Measurements from ENCODE around the gene GRK5. TPM values are rescaled to one million over a fixed set of nuclear protein-coding genes. Genes with fewer than 3 reads are reported as not detected.

The GRK5 gene
- total RNA-seq, 1 experiment from 2014 or later, result 1.2 TPM

DNA sequence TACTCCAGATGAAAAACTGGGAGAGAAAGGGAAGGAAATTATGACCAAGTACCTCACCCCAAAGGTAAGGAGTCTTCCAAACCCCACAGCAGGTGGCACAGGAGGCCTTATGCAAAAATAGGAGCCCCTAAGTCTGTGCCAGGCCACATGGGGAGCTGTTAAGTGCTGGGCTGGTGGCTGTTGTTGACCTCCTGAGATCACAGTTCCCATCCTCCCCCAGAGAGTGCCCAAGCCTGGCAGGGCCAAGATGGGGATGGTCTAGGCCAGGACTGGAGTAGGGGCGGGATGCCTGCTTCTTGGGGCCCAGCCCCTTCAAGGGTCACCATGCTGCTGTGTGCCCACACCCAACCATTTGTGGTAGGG lies 189.3 kb downstream of the GRK5 start:
- Histone ChIP-seq H3K79me1 (ENCODE audit: insufficient read depth, low read depth, low read length, poor library complexity, severe bottlenecking) (no peaks in the 10 kb centered on the region), H3K79me2 (ENCODE audit: insufficient read depth, low read length) (no peaks in the 10 kb centered on the region), H2AK5ac (ENCODE audit: insufficient read length, low read length) (no peak overlapping the region), H4K20me1 (ENCODE audit: control insufficient read depth, insufficient read depth, insufficient read length) (peaks cover 2% of the 10 kb centered on the region), H3K14ac (ENCODE audit: insufficient read depth, low read length) (no peak overlapping the region), H3K56ac (ENCODE audit: insufficient read length, low read depth, low read length) (no peak overlapping the region), H3K9ac (ENCODE audit: extremely low read depth, insufficient read length, low read length) (no peak overlapping the region), H4K91ac (ENCODE audit: insufficient read length, low read depth, low read length) (no peak overlapping the region), H3K23me2 (ENCODE audit: insufficient read length, low read depth, low read length, poor library complexity, severe bottlenecking) (no peaks in the 10 kb centered on the region), H3K4me1 (ENCODE audit: insufficient read depth, low read length) (no peaks in the 10 kb centered on the region), H3T11ph (ENCODE audit: low read length) (no peak overlapping the region), H4K5ac (ENCODE audit: insufficient read length, low read depth, low read length) (no peak overlapping the region), H3K23ac (ENCODE audit: insufficient read length, low read depth, low read length) (no peak overlapping the region), H2BK12ac (ENCODE audit: insufficient read length, low read depth, low read length) (no peak overlapping the region), H3K4ac (ENCODE audit: low read depth, low read length) (no peak overlapping the region), H3K27ac (ENCODE audit: insufficient read length, low read depth, low read length) (no peak overlapping the region), H3K9me3 (ENCODE audit: control insufficient read depth, low read depth, low read length) (no peaks in the 10 kb centered on the region), H2BK120ac (ENCODE audit: low read depth, low read length, poor library complexity, severe bottlenecking) (no peak overlapping the region), H3K18ac (ENCODE audit: insufficient read length, low read depth, low read length) (no peak overlapping the region), H4K8ac (replicated peaks; ENCODE audit: insufficient read length, low read depth, low read length) (no peak overlapping the region), H3K4me2 (ENCODE audit: insufficient read depth, insufficient read length, low read length) (no peak overlapping the region), H2AFZ (ENCODE audit: low read length) (no peak overlapping the region), H2BK15ac (ENCODE audit: low read depth, low read length) (no peak overlapping the region), H2BK5ac (ENCODE audit: insufficient read length, low read length) (no peak overlapping the region), H3K27me3 (ENCODE audit: insufficient read depth, low read length) (no peaks in the 10 kb centered on the region), H2BK20ac (ENCODE audit: low read depth, low read length, poor library complexity, severe bottlenecking) (no peak overlapping the region)
- Mint-ChIP-seq H3K4me3 (no peak overlapping the region), H3K36me3 (ENCODE audit: insufficient read depth in 1 of 3, low read depth in 3 of 3) (no peaks in the 10 kb centered on the region), H3K9me3 (peaks cover 0 to 2% of the 10 kb centered on the region in 2 experiments; a peak in 2 of 5 replicates), H3K27ac (no peak overlapping the region), H3K27me3 (ENCODE audit: low read depth) (peaks cover 2% of the 10 kb centered on the region), H3K4me1 (0 out of 4 replicates have a peak, but pooled peaks cover 0 to 3% of the 10 kb centered on the region in 2 experiments)
- TF ChIP-seq, protein P1, sequence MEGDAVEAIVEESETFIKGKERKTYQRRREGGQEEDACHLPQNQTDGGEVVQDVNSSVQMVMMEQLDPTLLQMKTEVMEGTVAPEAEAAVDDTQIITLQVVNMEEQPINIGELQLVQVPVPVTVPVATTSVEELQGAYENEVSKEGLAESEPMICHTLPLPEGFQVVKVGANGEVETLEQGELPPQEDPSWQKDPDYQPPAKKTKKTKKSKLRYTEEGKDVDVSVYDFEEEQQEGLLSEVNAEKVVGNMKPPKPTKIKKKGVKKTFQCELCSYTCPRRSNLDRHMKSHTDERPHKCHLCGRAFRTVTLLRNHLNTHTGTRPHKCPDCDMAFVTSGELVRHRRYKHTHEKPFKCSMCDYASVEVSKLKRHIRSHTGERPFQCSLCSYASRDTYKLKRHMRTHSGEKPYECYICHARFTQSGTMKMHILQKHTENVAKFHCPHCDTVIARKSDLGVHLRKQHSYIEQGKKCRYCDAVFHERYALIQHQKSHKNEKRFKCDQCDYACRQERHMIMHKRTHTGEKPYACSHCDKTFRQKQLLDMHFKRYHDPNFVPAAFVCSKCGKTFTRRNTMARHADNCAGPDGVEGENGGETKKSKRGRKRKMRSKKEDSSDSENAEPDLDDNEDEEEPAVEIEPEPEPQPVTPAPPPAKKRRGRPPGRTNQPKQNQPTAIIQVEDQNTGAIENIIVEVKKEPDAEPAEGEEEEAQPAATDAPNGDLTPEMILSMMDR (conservative IDR thresholded peaks at IDR 0.05), result no peak
- no CpG with 5 or more reads among the region's 1 CpG for WGBS (ENCODE audit: extremely low coverage, insufficient read length, low lambda C conversion rate)
- DNase-seq, result no peak

Data from H9 (cell line).